ENCODE measurements around the gene ANGEL1.

ANGEL1 gene

DNA sequence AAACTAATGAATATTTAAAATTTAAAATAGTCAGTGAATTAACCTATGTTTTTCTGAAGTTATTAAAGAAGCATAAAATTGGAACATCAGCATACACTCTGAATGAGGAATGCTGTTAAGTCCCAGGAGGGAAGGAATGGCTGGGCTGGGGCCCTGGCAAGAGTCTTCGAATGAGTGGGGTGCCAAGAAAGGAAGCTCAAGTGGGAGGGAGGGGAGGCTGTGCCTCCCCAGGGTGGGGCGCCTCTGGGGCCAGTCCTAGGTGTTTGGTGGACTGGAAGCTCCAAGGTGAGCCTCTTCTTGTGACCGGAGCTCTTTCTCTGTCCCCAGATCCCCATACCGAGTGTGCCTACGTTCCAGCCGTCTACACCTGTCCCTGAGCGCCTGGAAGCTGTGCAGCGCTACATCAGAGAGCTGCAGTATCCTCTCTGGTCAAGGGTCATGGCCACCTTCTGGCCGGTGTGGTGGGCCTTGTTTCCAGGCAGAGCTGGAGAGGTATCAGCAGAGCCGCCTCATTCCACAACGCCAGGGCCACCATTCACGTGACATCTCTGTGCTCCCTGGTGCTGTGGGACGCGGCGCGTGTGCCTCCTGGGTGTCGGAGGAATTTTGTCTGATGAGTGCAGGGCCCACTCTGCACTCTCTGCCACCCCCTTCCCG lies 42.9 kb downstream of the ANGEL1 start:
- H3K4me2 ChIP-seq (ENCODE audit: insufficient read depth, low read length): no peak overlapping the region
- peaks cover 4% of the 10 kb centered on the region; the same call in 1 of the 2 replicates for H3K4me1 ChIP-seq (ENCODE audit: insufficient read depth, low read length)
- ATAC-seq (ENCODE audit: insufficient read depth, low read depth): no peak
- peaks cover 9% of the 10 kb centered on the region for H3K27me3 ChIP-seq (ENCODE audit: insufficient read depth, low read length, poor library complexity)
- H3K9me3 ChIP-seq (ENCODE audit: insufficient read depth, low read length, severe bottlenecking): no peaks in the 10 kb centered on the region
- no peak overlapping the region for H3K27ac ChIP-seq (ENCODE audit: low read length)
- H4K20me1 ChIP-seq (ENCODE audit: insufficient read depth, low read length): no peaks in the 10 kb centered on the region
- TF ChIP-seq, protein P1, sequence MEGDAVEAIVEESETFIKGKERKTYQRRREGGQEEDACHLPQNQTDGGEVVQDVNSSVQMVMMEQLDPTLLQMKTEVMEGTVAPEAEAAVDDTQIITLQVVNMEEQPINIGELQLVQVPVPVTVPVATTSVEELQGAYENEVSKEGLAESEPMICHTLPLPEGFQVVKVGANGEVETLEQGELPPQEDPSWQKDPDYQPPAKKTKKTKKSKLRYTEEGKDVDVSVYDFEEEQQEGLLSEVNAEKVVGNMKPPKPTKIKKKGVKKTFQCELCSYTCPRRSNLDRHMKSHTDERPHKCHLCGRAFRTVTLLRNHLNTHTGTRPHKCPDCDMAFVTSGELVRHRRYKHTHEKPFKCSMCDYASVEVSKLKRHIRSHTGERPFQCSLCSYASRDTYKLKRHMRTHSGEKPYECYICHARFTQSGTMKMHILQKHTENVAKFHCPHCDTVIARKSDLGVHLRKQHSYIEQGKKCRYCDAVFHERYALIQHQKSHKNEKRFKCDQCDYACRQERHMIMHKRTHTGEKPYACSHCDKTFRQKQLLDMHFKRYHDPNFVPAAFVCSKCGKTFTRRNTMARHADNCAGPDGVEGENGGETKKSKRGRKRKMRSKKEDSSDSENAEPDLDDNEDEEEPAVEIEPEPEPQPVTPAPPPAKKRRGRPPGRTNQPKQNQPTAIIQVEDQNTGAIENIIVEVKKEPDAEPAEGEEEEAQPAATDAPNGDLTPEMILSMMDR (IDR thresholded peaks at IDR 0.05; ENCODE audit: borderline replicate concordance, extremely low read depth, low read length, poor library complexity, severe bottlenecking): no peak
- TF ChIP-seq EZH2 (IDR thresholded peaks at IDR 0.05; ENCODE audit: borderline replicate concordance, low read depth, low read length, severe bottlenecking): no peak
- no peak for DNase-seq
- H2AFZ ChIP-seq (ENCODE audit: low read depth, low read length): no peak overlapping the region
- H3K9ac ChIP-seq (ENCODE audit: low read depth, low read length): no peak overlapping the region
- H3K79me2 ChIP-seq (ENCODE audit: insufficient read depth, low read length): no peaks in the 10 kb centered on the region
- H3K4me3 ChIP-seq (ENCODE audit: low read depth in 1 of 2, low read length in 2 of 2): no peak overlapping the region
- no peaks in the 10 kb centered on the region for H3K36me3 ChIP-seq (ENCODE audit: insufficient read depth, low read length)

DNA sequence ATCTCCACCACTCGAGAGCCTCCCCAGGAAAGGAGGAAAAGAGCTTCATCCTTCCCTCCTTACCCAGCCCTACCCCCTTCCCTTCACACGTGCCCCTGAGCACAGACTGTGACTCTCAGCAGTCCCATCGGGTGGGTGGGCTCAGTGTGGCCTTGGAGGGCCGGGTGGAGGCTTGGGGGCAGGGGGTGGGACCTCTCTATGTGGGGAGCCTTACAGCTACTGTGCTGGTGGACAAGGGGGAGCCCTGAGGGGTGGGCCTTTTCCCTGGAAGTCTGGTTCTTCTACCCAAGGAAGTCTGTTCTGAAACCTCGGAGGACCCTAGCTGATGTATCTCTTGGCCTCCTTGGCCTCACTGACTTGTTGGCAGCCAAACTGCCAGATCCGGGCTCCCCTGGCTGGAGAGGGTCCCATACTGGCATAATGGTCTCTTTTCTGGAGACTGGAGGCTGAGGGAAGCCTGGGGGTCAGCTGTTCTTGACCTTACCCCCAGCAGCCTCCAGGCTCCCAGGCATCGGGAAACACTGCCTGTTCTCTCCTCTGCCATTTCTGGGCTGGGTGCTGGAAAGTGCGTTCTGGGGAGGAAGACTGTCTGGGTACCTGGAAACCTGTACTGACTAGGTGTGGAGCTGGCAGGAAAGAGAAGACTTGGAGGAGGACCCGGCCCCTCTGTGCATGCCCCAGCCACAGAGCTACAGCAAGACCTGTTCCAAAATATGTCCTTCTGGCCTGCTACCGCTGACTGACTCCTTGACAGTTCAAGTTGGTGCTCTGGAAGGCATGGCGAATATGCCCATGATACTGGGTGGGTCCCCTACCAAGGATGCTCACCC lies 43.8 kb downstream of the ANGEL1 start:
- Histone ChIP-seq H3K27ac (ENCODE audit: low read length) (no peak overlapping the region), H3K4me1 (ENCODE audit: insufficient read depth, low read length) (peaks cover 4% of the 10 kb centered on the region; the same call in 1 of the 2 replicates), H3K9me3 (ENCODE audit: insufficient read depth, low read length, severe bottlenecking) (no peaks in the 10 kb centered on the region), H3K27me3 (ENCODE audit: insufficient read depth, low read length, poor library complexity) (peaks cover 9% of the 10 kb centered on the region), H3K79me2 (ENCODE audit: insufficient read depth, low read length) (no peaks in the 10 kb centered on the region), H3K36me3 (ENCODE audit: insufficient read depth, low read length) (no peaks in the 10 kb centered on the region), H3K4me2 (ENCODE audit: insufficient read depth, low read length) (no peak overlapping the region), H3K9ac (ENCODE audit: low read depth, low read length) (no peak overlapping the region), H3K4me3 (ENCODE audit: low read depth in 1 of 2, low read length in 2 of 2) (no peak overlapping the region), H2AFZ (ENCODE audit: low read depth, low read length) (no peak overlapping the region), H4K20me1 (ENCODE audit: insufficient read depth, low read length) (no peaks in the 10 kb centered on the region)
- DNase-seq: no peak
- TF ChIP-seq, protein P1 (IDR thresholded peaks at IDR 0.05; ENCODE audit: borderline replicate concordance, extremely low read depth, low read length, poor library complexity, severe bottlenecking): no peak
- TF ChIP-seq EZH2 (IDR thresholded peaks at IDR 0.05; ENCODE audit: borderline replicate concordance, low read depth, low read length, severe bottlenecking): no peak
- no peak for ATAC-seq (ENCODE audit: insufficient read depth, low read depth)

DNA sequence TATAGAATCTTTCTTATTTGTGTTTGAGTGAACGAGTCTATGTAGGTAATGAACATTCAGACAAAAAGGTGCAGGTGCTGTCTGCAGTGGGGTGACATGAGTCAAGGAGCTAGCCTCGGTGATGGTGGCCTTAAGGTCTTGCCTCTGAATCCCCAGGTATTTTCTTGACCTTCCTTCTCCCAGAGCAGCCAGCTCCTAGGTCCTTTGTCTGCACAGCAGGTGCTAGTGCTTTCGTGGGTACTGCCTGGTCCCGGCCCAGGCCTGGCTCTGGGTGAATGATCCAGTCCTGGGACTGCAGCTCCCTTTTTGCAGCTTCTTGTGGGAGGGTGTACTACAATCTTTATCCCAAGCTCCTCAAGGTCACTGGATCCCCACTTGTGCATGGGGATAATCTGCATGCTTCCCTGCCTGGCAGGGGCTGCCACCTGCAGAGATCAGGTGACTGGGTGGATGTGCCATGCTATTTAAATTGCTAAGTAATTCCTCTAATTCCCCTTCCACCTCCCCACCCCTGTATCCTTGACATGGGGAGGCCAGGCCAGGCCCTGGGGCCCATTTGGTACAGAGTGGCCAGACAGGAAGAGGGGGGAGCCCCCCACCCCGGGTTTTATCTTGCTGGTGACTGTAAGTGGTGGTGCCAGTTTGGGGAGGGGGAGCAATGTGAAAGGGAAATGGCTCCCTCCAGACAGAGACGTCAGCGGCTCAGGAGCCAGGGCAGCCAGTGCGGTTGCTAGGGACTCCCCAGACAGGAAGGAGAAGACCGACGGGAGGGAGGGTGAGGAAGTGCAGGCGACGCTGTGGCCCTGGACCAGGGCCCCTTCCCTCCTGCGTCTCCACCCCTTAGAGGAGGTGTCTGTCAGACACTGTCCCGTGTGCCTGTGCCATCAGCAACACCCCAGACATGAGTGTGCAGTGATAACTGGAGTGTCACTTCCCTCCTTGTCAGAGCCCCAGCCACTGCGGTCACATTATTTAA lies 44.7 kb downstream of the ANGEL1 start:
- H3K4me3 ChIP-seq (ENCODE audit: low read depth in 1 of 2, low read length in 2 of 2): no peak overlapping the region
- H3K4me2 ChIP-seq (ENCODE audit: insufficient read depth, low read length): no peak overlapping the region
- H3K27ac ChIP-seq (ENCODE audit: low read length): no peak overlapping the region
- peaks cover 14% of the 10 kb centered on the region for H3K27me3 ChIP-seq (ENCODE audit: insufficient read depth, low read length, poor library complexity)
- TF ChIP-seq, protein P1 (IDR thresholded peaks at IDR 0.05; ENCODE audit: borderline replicate concordance, extremely low read depth, low read length, poor library complexity, severe bottlenecking): no peak
- no peak for TF ChIP-seq EZH2 (IDR thresholded peaks at IDR 0.05; ENCODE audit: borderline replicate concordance, low read depth, low read length, severe bottlenecking)
- peaks cover 4% of the 10 kb centered on the region; the same call in 1 of the 2 replicates for H3K4me1 ChIP-seq (ENCODE audit: insufficient read depth, low read length)
- ATAC-seq (ENCODE audit: insufficient read depth, low read depth): peak; percentile 81
- H3K9ac ChIP-seq (ENCODE audit: low read depth, low read length): no peak overlapping the region
- H3K79me2 ChIP-seq (ENCODE audit: insufficient read depth, low read length): no peaks in the 10 kb centered on the region
- H4K20me1 ChIP-seq (ENCODE audit: insufficient read depth, low read length): no peaks in the 10 kb centered on the region
- H3K9me3 ChIP-seq (ENCODE audit: insufficient read depth, low read length, severe bottlenecking): no peaks in the 10 kb centered on the region
- H2AFZ ChIP-seq (ENCODE audit: low read depth, low read length): no peak overlapping the region
- H3K36me3 ChIP-seq (ENCODE audit: insufficient read depth, low read length): no peaks in the 10 kb centered on the region
- DNase-seq: peak; percentile 23

All from DND-41 (cell line).